ENCODE results near the gene DYNC1H1.

DYNC1H1 gene

DNA sequence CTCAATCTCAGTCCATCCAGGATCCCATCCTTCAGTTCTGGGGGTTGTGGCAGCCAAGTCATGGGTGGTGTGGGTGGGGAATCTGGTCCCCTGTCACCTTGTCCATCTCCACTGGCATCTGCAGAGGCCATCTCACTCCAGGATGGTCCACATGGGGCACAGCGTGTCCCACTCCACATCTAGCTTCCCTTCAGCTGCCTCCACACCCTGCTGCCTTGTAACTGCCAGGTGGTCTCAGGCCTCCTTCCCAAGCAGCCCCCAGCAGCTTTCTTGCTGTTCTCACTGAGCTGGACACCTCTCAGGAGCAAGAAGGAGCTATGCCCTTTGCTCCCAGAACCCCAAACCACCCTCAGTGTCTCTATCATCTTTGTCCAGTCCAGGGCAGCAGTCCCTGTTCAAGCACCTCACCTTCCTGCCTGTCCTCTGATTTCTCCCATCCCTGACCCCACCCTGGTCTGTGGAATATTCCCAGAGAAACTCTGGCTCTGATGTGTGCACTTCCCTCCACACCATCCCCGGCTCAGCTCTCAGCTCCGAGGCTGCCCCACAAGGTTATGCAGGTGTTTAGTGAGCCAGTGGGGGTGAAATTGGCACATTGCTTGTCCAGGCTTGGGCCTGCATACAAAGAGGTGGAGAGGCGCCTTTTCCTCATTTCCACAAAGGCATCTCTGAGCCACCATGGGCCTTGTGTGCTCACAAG lies 13.7 kb upstream of the DYNC1H1 start:
- H3K36me3 ChIP-seq (ENCODE audit: control insufficient read depth, insufficient read depth, low read length) = no peaks in the 10 kb centered on the region
- H3K27me3 ChIP-seq (replicated peaks; ENCODE audit: control insufficient read depth, insufficient read depth, low read length) = no peaks in the 10 kb centered on the region
- no peak overlapping the region for H3K4me3 ChIP-seq (replicated peaks; ENCODE audit: low read depth, low read length)
- TF ChIP-seq, protein P1, sequence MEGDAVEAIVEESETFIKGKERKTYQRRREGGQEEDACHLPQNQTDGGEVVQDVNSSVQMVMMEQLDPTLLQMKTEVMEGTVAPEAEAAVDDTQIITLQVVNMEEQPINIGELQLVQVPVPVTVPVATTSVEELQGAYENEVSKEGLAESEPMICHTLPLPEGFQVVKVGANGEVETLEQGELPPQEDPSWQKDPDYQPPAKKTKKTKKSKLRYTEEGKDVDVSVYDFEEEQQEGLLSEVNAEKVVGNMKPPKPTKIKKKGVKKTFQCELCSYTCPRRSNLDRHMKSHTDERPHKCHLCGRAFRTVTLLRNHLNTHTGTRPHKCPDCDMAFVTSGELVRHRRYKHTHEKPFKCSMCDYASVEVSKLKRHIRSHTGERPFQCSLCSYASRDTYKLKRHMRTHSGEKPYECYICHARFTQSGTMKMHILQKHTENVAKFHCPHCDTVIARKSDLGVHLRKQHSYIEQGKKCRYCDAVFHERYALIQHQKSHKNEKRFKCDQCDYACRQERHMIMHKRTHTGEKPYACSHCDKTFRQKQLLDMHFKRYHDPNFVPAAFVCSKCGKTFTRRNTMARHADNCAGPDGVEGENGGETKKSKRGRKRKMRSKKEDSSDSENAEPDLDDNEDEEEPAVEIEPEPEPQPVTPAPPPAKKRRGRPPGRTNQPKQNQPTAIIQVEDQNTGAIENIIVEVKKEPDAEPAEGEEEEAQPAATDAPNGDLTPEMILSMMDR (IDR thresholded peaks at IDR 0.05; ENCODE audit: insufficient read depth, low read length, poor library complexity, severe bottlenecking) = no peak
- DNase-seq (ENCODE audit: extremely low read depth, insufficient read length) = no peak

DNA sequence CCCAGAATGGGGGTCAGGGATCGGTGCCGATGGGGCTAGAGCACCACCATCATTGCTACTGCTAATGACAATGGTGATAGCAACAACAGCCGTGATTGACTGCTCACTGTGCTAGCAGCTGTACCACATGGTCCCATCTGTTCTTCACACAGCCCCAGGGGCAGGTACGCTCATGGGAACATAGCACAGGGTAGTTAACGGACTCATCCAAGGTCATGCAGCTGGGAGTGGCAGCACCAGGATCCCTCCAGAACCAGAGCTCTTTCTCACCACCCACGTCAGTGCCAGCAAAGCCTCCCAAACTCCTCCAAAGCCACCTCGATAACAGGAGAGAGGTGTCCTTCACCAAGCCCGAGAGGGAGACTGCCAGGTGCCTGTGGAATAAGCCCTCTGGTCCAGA lies 11.2 kb upstream of the DYNC1H1 start:
- DNase-seq (ENCODE audit: extremely low read depth, insufficient read length) = no peak
- TF ChIP-seq, protein P1 (IDR thresholded peaks at IDR 0.05; ENCODE audit: insufficient read depth, low read length, poor library complexity, severe bottlenecking) = no peak

DNA sequence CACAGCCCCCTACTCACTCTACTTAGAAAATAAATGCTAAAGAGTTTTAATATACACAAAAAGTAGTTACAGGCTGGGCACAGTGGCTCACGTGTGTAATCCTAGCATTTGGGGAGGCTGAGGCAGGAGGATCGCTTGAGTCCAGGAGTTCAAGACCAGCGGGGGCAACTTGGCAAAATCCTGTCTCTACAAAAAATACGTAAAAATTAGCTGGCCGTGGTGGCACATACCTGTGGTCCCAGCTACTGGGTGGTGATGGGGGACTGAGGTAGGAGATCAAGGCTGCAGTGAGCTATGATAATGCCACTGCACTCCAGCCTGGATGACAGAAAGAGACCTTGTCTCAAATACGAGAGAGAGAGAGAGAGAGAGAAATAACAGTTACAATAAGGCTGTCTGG lies 9.9 kb upstream of the DYNC1H1 start:
- H3K27me3 ChIP-seq (replicated peaks; ENCODE audit: control insufficient read depth, insufficient read depth, low read length) = no peaks in the 10 kb centered on the region
- H3K36me3 ChIP-seq (ENCODE audit: control insufficient read depth, insufficient read depth, low read length) = no peaks in the 10 kb centered on the region
- no peak for DNase-seq (ENCODE audit: extremely low read depth, insufficient read length)
- TF ChIP-seq, protein P1 (IDR thresholded peaks at IDR 0.05; ENCODE audit: insufficient read depth, low read length, poor library complexity, severe bottlenecking) = no peak
- H3K4me3 ChIP-seq (replicated peaks; ENCODE audit: low read depth, low read length) = no peak overlapping the region

More for the DNA sequence above, 11.2 kb upstream of the DYNC1H1 start:
- H3K27me3 ChIP-seq (replicated peaks; ENCODE audit: control insufficient read depth, insufficient read depth, low read length) = no peaks in the 10 kb centered on the region
- H3K36me3 ChIP-seq (ENCODE audit: control insufficient read depth, insufficient read depth, low read length) = no peaks in the 10 kb centered on the region
- no peak overlapping the region for H3K4me3 ChIP-seq (replicated peaks; ENCODE audit: low read depth, low read length)

DNA sequence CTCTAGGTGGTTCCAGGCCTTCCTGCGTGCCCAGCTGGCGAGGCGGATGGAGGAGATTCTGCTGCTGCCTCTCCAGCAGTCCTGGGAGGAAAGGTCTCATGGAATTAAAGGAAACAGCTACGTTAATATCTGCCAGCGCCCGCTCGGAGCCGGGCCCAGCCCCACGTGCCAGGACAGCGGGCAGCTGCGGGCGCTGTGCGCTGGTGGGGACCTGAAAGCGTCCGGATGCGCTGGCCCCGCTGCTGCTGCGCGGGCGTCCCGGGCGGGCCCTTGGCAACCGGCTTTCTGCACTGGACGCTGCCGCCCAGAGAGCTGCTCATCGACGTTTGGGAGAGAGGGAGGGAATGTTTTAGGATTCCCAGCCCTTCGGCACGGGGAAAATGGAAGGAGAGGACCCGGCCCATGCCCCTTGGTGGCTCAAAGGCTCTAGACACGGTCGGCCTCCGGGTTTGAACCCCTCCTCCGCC lies 8.6 kb upstream of the DYNC1H1 start:
- no peaks in the 10 kb centered on the region for H3K36me3 ChIP-seq (ENCODE audit: control insufficient read depth, insufficient read depth, low read length)
- H3K27me3 ChIP-seq (replicated peaks; ENCODE audit: control insufficient read depth, insufficient read depth, low read length) = no peaks in the 10 kb centered on the region

DNA sequence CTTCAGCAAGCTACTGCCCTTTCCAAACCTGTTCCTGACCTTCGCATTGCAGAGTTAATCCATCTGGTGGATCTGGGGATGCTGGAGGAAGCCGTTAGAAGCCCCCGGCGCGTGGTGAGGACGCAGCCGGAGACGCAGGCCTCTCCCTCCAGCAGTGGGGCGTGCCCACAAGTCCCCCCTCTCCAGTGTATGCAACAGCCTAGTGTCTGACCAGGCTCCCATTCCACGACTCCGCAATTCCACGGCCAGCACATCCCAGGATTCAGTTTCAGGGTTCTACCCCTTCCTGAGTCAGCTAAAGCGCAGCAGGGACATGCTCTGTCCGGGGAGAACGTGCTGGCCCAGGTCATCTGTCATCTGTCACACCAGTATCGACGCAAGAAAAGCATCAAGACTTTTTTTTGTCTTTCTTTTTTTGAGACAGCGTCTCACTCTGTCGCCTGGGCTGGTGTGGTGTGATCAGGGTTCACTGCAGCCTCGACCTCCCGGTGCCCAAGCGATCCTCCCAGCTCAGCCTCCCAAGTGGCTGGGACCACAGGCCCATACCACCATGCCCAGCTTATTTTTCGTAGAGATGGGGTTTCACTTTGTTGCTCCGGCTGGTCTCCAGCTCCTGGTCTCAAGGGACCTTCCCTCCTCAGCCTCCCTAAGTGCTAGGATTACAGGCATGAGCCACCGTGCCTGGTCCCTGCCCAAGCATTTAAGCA lies 8.0 kb upstream of the DYNC1H1 start:
- no peaks in the 10 kb centered on the region for H3K36me3 ChIP-seq (ENCODE audit: control insufficient read depth, insufficient read depth, low read length)
- DNase-seq (ENCODE audit: extremely low read depth, insufficient read length) = no peak
- no peak overlapping the region for H3K4me3 ChIP-seq (replicated peaks; ENCODE audit: low read depth, low read length)
- TF ChIP-seq, protein P1 (IDR thresholded peaks at IDR 0.05; ENCODE audit: insufficient read depth, low read length, poor library complexity, severe bottlenecking) = no peak
- no peaks in the 10 kb centered on the region for H3K27me3 ChIP-seq (replicated peaks; ENCODE audit: control insufficient read depth, insufficient read depth, low read length)

More for the DNA sequence above, 8.6 kb upstream of the DYNC1H1 start:
- no peak for DNase-seq (ENCODE audit: extremely low read depth, insufficient read length)
- H3K4me3 ChIP-seq (replicated peaks; ENCODE audit: low read depth, low read length) = no peak overlapping the region
- TF ChIP-seq, protein P1 (IDR thresholded peaks at IDR 0.05; ENCODE audit: insufficient read depth, low read length, poor library complexity, severe bottlenecking) = no peak

All from GM06990 (cell line).